Parathyroid adenoma (tissue), 2 donors: Measurements from ENCODE around the gene PDXDC1.
"Not testable (repeated sequence)": the region's sequence is repeated elsewhere in the genome, so short reads cannot be mapped to it uniquely, and the experiment has no call there.

Experiments
- H2AFZ ChIP-seq: fragments of 300-600 bp; sonication (generic); one replicate; pipeline ENCODE4 v1.7.0; 2017; ENCODE audit warnings: antibody characterized with exemption, mild to moderate bottlenecking
- H3K27ac ChIP-seq: fragments of 300-600 bp; sonication (generic); one replicate; pipeline ENCODE4 v1.7.0; 2017
- H3K27me3 ChIP-seq: fragments of 300-600 bp; sonication (generic); one replicate; pipeline ENCODE4 v1.7.0; 2017; ENCODE audit warnings: low read length; ENCODE audit not compliant: control insufficient read depth, insufficient read depth
- H3K36me3 ChIP-seq: fragments of 300-600 bp; sonication (generic); one replicate; pipeline ENCODE4 v1.7.0; 2017; ENCODE audit warnings: low read length; ENCODE audit not compliant: control insufficient read depth, insufficient read depth
- H3K4me1 ChIP-seq: fragments of 300-600 bp; sonication (generic); one replicate; pipeline ENCODE4 v1.7.0; 2017; ENCODE audit warnings: control low read depth
- H3K4me2 ChIP-seq: fragments of 300-600 bp; sonication (generic); one replicate; pipeline ENCODE4 v1.7.0; 2017; ENCODE audit warnings: low read length
- H3K4me3 ChIP-seq: fragments of 300-600 bp; sonication (generic); one replicate; pipeline ENCODE4 v1.7.0; 2017; ENCODE audit warnings: low read depth, low read length
- H3K79me2 ChIP-seq: fragments of 300-600 bp; sonication (generic); one replicate; pipeline ENCODE4 v1.7.0; 2017; ENCODE audit warnings: control low read depth
- H3K9ac ChIP-seq: fragments of 300-600 bp; sonication (generic); one replicate; pipeline ENCODE4 v1.7.0; 2017; ENCODE audit warnings: mild to moderate bottlenecking
- H3K9me3 ChIP-seq: fragments of 300-600 bp; sonication (generic); one replicate; pipeline ENCODE4 v1.7.0; 2017; ENCODE audit warnings: low read length; ENCODE audit not compliant: control insufficient read depth
- CTCF ChIP-seq: fragments of 300-600 bp; sonication (generic); IDR thresholded peaks from one replicate; pipeline ENCODE4 v1.7.0; 2017; ENCODE audit warnings: antibody characterized with exemption, mild to moderate bottlenecking
- donor health status: primary hyperparathyroidism.

PDXDC1 gene

GRCh38 chr16:15059324-15059723 lies 84.5 kb downstream of the PDXDC1 start:
- Histone ChIP-seq H3K4me1 (peaks cover 4% of the 10 kb centered on the region), H3K4me3 (no peak overlapping the region), H3K27ac (no peak overlapping the region), H3K36me3 (no peaks in the 10 kb centered on the region), H3K9me3 (no peaks in the 10 kb centered on the region), H3K4me2 (no peak overlapping the region), H2AFZ (no peak overlapping the region), H3K79me2 (peaks cover 7% of the 10 kb centered on the region), H3K27me3 (no peaks in the 10 kb centered on the region), H3K9ac (no peak overlapping the region)
- TF ChIP-seq CTCF = no peak

GRCh38 chr16:15062085-15062810 lies 87.4 kb downstream of the PDXDC1 start:
- H3K36me3 ChIP-seq, H3K4me1 ChIP-seq, H3K27me3 ChIP-seq, H3K27ac ChIP-seq, H3K9ac ChIP-seq, H3K4me2 ChIP-seq, H3K79me2 ChIP-seq, H3K4me3 ChIP-seq, H2AFZ ChIP-seq, H3K9me3 ChIP-seq: not testable (repeated sequence)

GRCh38 chr16:15065961-15066360 lies 91.1 kb downstream of the PDXDC1 start:
- H3K27ac ChIP-seq, H3K4me1 ChIP-seq, H3K9ac ChIP-seq, H3K4me3 ChIP-seq, H2AFZ ChIP-seq, H3K27me3 ChIP-seq, H3K9me3 ChIP-seq, H3K36me3 ChIP-seq, H3K4me2 ChIP-seq, H3K79me2 ChIP-seq: not testable (repeated sequence)

GRCh38 chr16:15066690-15067089 lies 91.9 kb downstream of the PDXDC1 start:
- H3K4me2 ChIP-seq, H3K79me2 ChIP-seq, H3K9ac ChIP-seq, H3K36me3 ChIP-seq, H3K27ac ChIP-seq, H3K27me3 ChIP-seq, H3K4me1 ChIP-seq, H3K4me3 ChIP-seq, H3K9me3 ChIP-seq, H2AFZ ChIP-seq: not testable (repeated sequence)

GRCh38 chr16:15071013-15071412 lies 96.2 kb downstream of the PDXDC1 start:
- not testable (repeated sequence) for H2AFZ ChIP-seq, H3K4me1 ChIP-seq, H3K9ac ChIP-seq, H3K36me3 ChIP-seq, H3K27me3 ChIP-seq, H3K9me3 ChIP-seq, H3K27ac ChIP-seq, H3K4me3 ChIP-seq, H3K4me2 ChIP-seq, H3K79me2 ChIP-seq

- not testable (repeated sequence) for H2AFZ ChIP-seq, H3K9ac ChIP-seq, H3K27ac ChIP-seq, H3K36me3 ChIP-seq, H3K9me3 ChIP-seq, H3K79me2 ChIP-seq, H3K4me1 ChIP-seq, H3K27me3 ChIP-seq, H3K4me3 ChIP-seq, H3K4me2 ChIP-seq
- TF ChIP-seq CTCF = peak; percentile 33
Measured at GRCh38 chr16:15071916-15072769, 97.3 kb downstream of the PDXDC1 start.
